HCT116 (cell line): ENCODE measurements around the gene SPTBN1. TPM values are rescaled to one million over a fixed set of nuclear protein-coding genes. Genes with fewer than 3 reads are reported as not detected.

Source experiments
- ATAC-seq: fragments of 200-7000 bp; cut with Tn5 transposase; 2 replicates; pipeline ENCODE4 v1.9.1; 2020; ENCODE audit warnings: mild to moderate bottlenecking, moderate library complexity
- BruUV-seq: library from RNA; stranded (reverse); fragments of 400-500 nt; replicated peaks from 2 replicates; lab custom pipeline; 2021; lab: Mats Ljungman, UMichigan
- CTCF ChIA-PET: fragments of 300-600 bp; sonication (Branson Sonifier 250); formaldehyde crosslinking; loops from one replicate; lab custom pipeline; 2021; ENCODE audit warnings: antibody characterized with exemption; lab: Charles Lee
- POLR2A ChIA-PET: fragments of 300-600, 350-600 bp; sonication (Branson Sonifier 250); formaldehyde crosslinking; loops from one replicate; lab custom pipeline; 2021; ENCODE audit warnings: antibody characterized with exemption; lab: Charles Lee
- RAD21 ChIA-PET, 2 experiments: fragments of 300-600 bp; sonication (Branson Sonifier 250); formaldehyde crosslinking; loops; one replicate each; lab custom pipeline; 2023; ENCODE audit warnings: low total read pairs in 2 of 2; ENCODE audit not compliant: uncharacterized antibody in 2 of 2, unreplicated experiment in 2 of 2, low non-redundant PET in 1 of 2; lab: Charles Lee
- DNase-seq: peaks from one replicate; pipeline ENCODE4 v3.0.0-alpha.2; 2010; ENCODE audit warnings: low read depth, low spot score
- H2AFZ ChIP-seq: fragments of 200-600 bp; shearing (Covaris generic), sonication (generic); 2 replicates; pipeline ENCODE4 v1.6.1; 2017; ENCODE audit warnings: low read depth, mixed run types, mixed read lengths, antibody characterized with exemption, low read length; ENCODE audit not compliant: poor library complexity, severe bottlenecking
- H3K27ac ChIP-seq: 2 replicates; pipeline ENCODE4 v1.5.1; 2012; ENCODE audit warnings: low read depth, low read length
- H3K27me3 ChIP-seq: fragments of 200-600 bp; sonication (generic); 2 replicates; pipeline ENCODE4 v1.6.1; 2016; ENCODE audit warnings: mixed run types, low read length, mixed read lengths; ENCODE audit not compliant: insufficient read depth
- H3K36me3 ChIP-seq, 2 experiments: fragments of 200-500 bp in 1 of 2; fragments of 200-600 bp in 1 of 2; sonication (Bioruptor generic) in 1 of 2; sonication (generic) in 1 of 2; 2 replicates each; pipeline versions ENCODE4 v1.5.1 to v1.6.1; 2014 to 2016; ENCODE audit warnings: low read length in 2 of 2, inconsistent platforms in 1 of 2, mixed read lengths in 1 of 2, mixed run types in 1 of 2; ENCODE audit not compliant: insufficient read depth in 2 of 2, control insufficient read depth in 1 of 2
- H3K4me1 ChIP-seq, 2 experiments: fragments of 200-600 bp in 1 of 2; sonication (generic) in 1 of 2; 2 replicates each; pipeline versions ENCODE4 v1.5.1 to v1.6.1; 2012 to 2017; ENCODE audit warnings: low read length in 2 of 2, inconsistent platforms in 1 of 2, mild to moderate bottlenecking in 1 of 2, mixed read lengths in 1 of 2, mixed run types in 1 of 2, moderate library complexity in 1 of 2; ENCODE audit not compliant: insufficient read depth in 2 of 2, control insufficient read depth in 1 of 2
- H3K4me2 ChIP-seq: fragments of 200-600 bp; sonication (generic); 2 replicates; pipeline ENCODE4 v1.6.1; 2017; ENCODE audit warnings: mixed run types, low read length, mixed read lengths
- H3K4me3 ChIP-seq, 2 experiments: fragments of 200-600 bp in 1 of 2; sonication (generic) in 1 of 2; replicated peaks in 1 of 2; 2 replicates each; pipeline ENCODE4 v1.5.1; 2011 to 2016; ENCODE audit warnings: low read length in 2 of 2, control low read depth in 1 of 2, low read depth in 1 of 2, mild to moderate bottlenecking in 1 of 2, mixed read lengths in 1 of 2, mixed run types in 1 of 2
- H3K79me2 ChIP-seq: fragments of 200-600 bp; sonication (generic); 2 replicates; pipeline ENCODE4 v1.6.1; 2017; ENCODE audit warnings: mild to moderate bottlenecking, mixed run types, low read length, moderate library complexity, mixed read lengths; ENCODE audit not compliant: insufficient read depth
- H3K9ac ChIP-seq: fragments of 200-600 bp; sonication (generic); 2 replicates; pipeline ENCODE4 v1.6.1; 2016; ENCODE audit warnings: low read length, mixed read lengths
- H3K9me2 ChIP-seq: fragments of 200-600 bp; sonication (generic), shearing (Covaris generic); 2 replicates; pipeline ENCODE4 v1.6.1; 2017; ENCODE audit warnings: mixed run types, mild to moderate bottlenecking, moderate library complexity; ENCODE audit not compliant: insufficient read depth
- H3K9me3 ChIP-seq, 2 experiments: fragments of 200-500 bp in 1 of 2; fragments of 200-600 bp in 1 of 2; sonication (Bioruptor generic) in 1 of 2; sonication (generic) in 1 of 2; 2 replicates each; pipeline ENCODE4 v1.6.1; 2014 to 2017; ENCODE audit warnings: low read length in 2 of 2, mixed read lengths in 2 of 2, inconsistent platforms in 1 of 2, low read depth in 1 of 2, mild to moderate bottlenecking in 1 of 2, mixed run types in 1 of 2, moderate library complexity in 1 of 2; ENCODE audit not compliant: control insufficient read depth in 1 of 2, insufficient read depth in 1 of 2
- H4K20me1 ChIP-seq: fragments of 200-600 bp; sonication (generic), shearing (Covaris generic); 2 replicates; pipeline ENCODE4 v1.6.1; 2017; ENCODE audit warnings: mixed run types, mild to moderate bottlenecking, moderate library complexity; ENCODE audit not compliant: insufficient read depth
- CTCF ChIP-seq, 3 experiments: fragments of 200-600 bp in 1 of 3; sonication (generic) in 1 of 3; IDR thresholded peaks in 2 of 3; conservative IDR thresholded peaks in 1 of 3; 2 replicates each; pipeline ENCODE4 v1.5.1; 2012 to 2017; ENCODE audit warnings: low read depth in 2 of 3, low read length in 2 of 3, antibody characterized with exemption in 1 of 3, borderline replicate concordance in 1 of 3, control low read depth in 1 of 3, mild to moderate bottlenecking in 1 of 3, mixed read lengths in 1 of 3, mixed run types in 1 of 3, moderate library complexity in 1 of 3; ENCODE audit not compliant: insufficient read depth in 1 of 3
- EGR1 ChIP-seq: IDR thresholded peaks from 2 replicates; pipeline ENCODE4 v1.6.1; 2012; ENCODE audit warnings: low read depth
- EZH2 ChIP-seq: fragments of 200-600 bp; sonication (generic); IDR thresholded peaks from 2 replicates; pipeline ENCODE4 v1.6.1; 2017; ENCODE audit warnings: antibody characterized with exemption, mixed run types
- JUND ChIP-seq: IDR thresholded peaks from 2 replicates; pipeline ENCODE4 v1.6.1; 2012
- POLR2AphosphoS5 ChIP-seq: IDR thresholded peaks from 2 replicates; pipeline ENCODE4 v1.6.1; 2011; ENCODE audit warnings: mild to moderate bottlenecking, low read depth, low read length, moderate library complexity
- SIN3A ChIP-seq: IDR thresholded peaks from 2 replicates; pipeline ENCODE4 v1.6.1; 2012; ENCODE audit warnings: low read depth
- SP1 ChIP-seq: IDR thresholded peaks from 2 replicates; pipeline ENCODE4 v1.6.1; 2012; ENCODE audit warnings: low read depth
- SRF ChIP-seq: IDR thresholded peaks from 2 replicates; pipeline ENCODE4 v1.6.1; 2012; ENCODE audit warnings: low read depth
- TCF7L2 ChIP-seq: IDR thresholded peaks from 2 replicates; pipeline ENCODE4 v1.7.0; 2011; ENCODE audit warnings: borderline replicate concordance, inconsistent platforms; ENCODE audit not compliant: insufficient read depth, insufficient read length; ENCODE audit errors: extremely low read depth
- ZNF274 ChIP-seq: fragments of 200-500 bp; sonication (Bioruptor generic); IDR thresholded peaks from 2 replicates; pipeline ENCODE4 v1.6.1; 2014; ENCODE audit warnings: mild to moderate bottlenecking, low read depth, low read length, inconsistent platforms
- intact Hi-C: fragments of 100-400 bp; cut with micrococcal nuclease; formaldehyde crosslinking; loops from 2 replicates; pipeline ENCODE4 v1.10.0; 2022
- total RNA-seq: library from RNA; stranded (reverse); gene quantifications from one replicate; pipeline ENCODE4 v1.2.1, GENCODE V29; 2021; ENCODE audit not compliant: unreplicated experiment

Gene SPTBN1
- total RNA-seq, 1 experiment from 2014 or later = 84.4 TPM

- ChIA-PET RAD21 (no interaction called here), CTCF (no interaction called here), POLR2A (no interaction called here)
- Histone ChIP-seq H2AFZ (no peak overlapping the region), H3K4me3 (no peak overlapping the region), H3K9me2 (no peaks in the 10 kb centered on the region), H3K27me3 (no peaks in the 10 kb centered on the region)
- no peak for ATAC-seq
- intact Hi-C loops = no loop called here
- TF ChIP-seq TCF7L2 (no peak), CTCF (IDR thresholded peaks at IDR 0.05 in 2 of 3, conservative IDR thresholded peaks at IDR 0.05 in 1 of 3; ENCODE audit: borderline replicate concordance in 1 of 3, insufficient read depth in 1 of 3, low read depth in 2 of 3, low read length in 2 of 3) (no peak), EGR1 (no peak), SIN3A (no peak), JUND (no peak), SP1 (no peak), ZNF274 (no peak), SRF (no peak), POLR2AphosphoS5 (no peak), EZH2 (no peak)
- TF ChIP-seq, all 23 proteins: peak for 0
- H3K9me3 ChIP-seq = no peaks in the 10 kb centered on the region
- H3K4me2 ChIP-seq = no peak overlapping the region
- H3K27ac ChIP-seq = no peak overlapping the region
- H3K79me2 ChIP-seq = no peaks in the 10 kb centered on the region
- peaks cover 29 to 49% of the 10 kb centered on the region in 2 experiments; a peak in 3 of 4 replicates for H3K36me3 ChIP-seq
- no peak for DNase-seq
- 0 out of 2 replicates have a peak, but pooled peaks cover 3% of the 10 kb centered on the region for H4K20me1 ChIP-seq
- H3K9ac ChIP-seq = no peak overlapping the region
- H3K4me1 ChIP-seq = no peaks in the 10 kb centered on the region
- no TSS peak for BruUV-seq
Measured at GRCh38 chr2:54644236-54644635, 188.1 kb downstream of the SPTBN1 start.
